IMR-90 (cell line): ENCODE measurements around the gene OR8H1. TPM values are rescaled to one million over a fixed set of nuclear protein-coding genes. Genes with fewer than 3 reads are reported as not detected.

Source experiments
- ATAC-seq: fragments of 200-7000 bp; cut with Tn5 transposase; 2 replicates; pipeline ENCODE4 v1.9.1; 2020; ENCODE audit warnings: low read depth, mild to moderate bottlenecking, moderate library complexity
- BruUV-seq: library from RNA; stranded (reverse); fragments of 400-500 nt; replicated peaks from 2 replicates; lab custom pipeline; 2021; lab: Mats Ljungman, UMichigan
- CTCF ChIA-PET: fragments of 300-600 bp; formaldehyde crosslinking; extraction: SDS; loops from one replicate; lab custom pipeline; 2021; ENCODE audit warnings: antibody characterized with exemption; lab: Yijun Ruan, JAX
- POLR2A ChIA-PET: fragments of 300-600 bp; sonication (Branson Sonifier 250); formaldehyde crosslinking; loops from one replicate; lab custom pipeline; 2022; ENCODE audit warnings: antibody characterized with exemption; ENCODE audit not compliant: unreplicated experiment; lab: Charles Lee
- DNase-seq: peaks from one replicate; pipeline ENCODE4 v3.0.0; 2013
- H2AFZ ChIP-seq: replicated peaks from 2 replicates; pipeline ENCODE3; 2013; ENCODE audit warnings: low read length, mild to moderate bottlenecking; ENCODE audit not compliant: poor library complexity
- H2AK5ac ChIP-seq: 2 replicates; pipeline ENCODE4 v1.6.1; 2013; ENCODE audit warnings: low read depth, low read length, inconsistent platforms
- H2AK9ac ChIP-seq: replicated peaks from 2 replicates; pipeline ENCODE3; 2013; ENCODE audit warnings: mild to moderate bottlenecking, low read depth, low read length, moderate library complexity; ENCODE audit not compliant: poor library complexity
- H2BK120ac ChIP-seq: 2 replicates; pipeline ENCODE4 v1.6.1; 2013; ENCODE audit warnings: low read depth, low read length, inconsistent platforms
- H2BK15ac ChIP-seq: 3 replicates; pipeline ENCODE4 v1.6.1; 2013; ENCODE audit warnings: low read depth, low read length, inconsistent platforms
- H2BK20ac ChIP-seq: 2 replicates; pipeline ENCODE4 v1.6.1; 2013; ENCODE audit warnings: low read depth, mild to moderate bottlenecking, inconsistent platforms, low read length, moderate library complexity
- H2BK5ac ChIP-seq: 2 replicates; pipeline ENCODE4 v1.6.1; 2013; ENCODE audit warnings: mild to moderate bottlenecking, low read depth, low read length, inconsistent platforms; ENCODE audit not compliant: poor library complexity, severe bottlenecking
- H3K14ac ChIP-seq: replicated peaks from 2 replicates; pipeline ENCODE4 v1.6.1; 2013; ENCODE audit warnings: low read depth, low read length, inconsistent platforms
- H3K18ac ChIP-seq: 2 replicates; pipeline ENCODE4 v1.6.1; 2013; ENCODE audit warnings: low read depth, low read length, control low read depth
- H3K23ac ChIP-seq: 2 replicates; pipeline ENCODE4 v1.6.1; 2013; ENCODE audit warnings: low read depth, low read length, inconsistent platforms
- H3K27ac ChIP-seq: 2 replicates; pipeline ENCODE4 v1.5.1; 2013; ENCODE audit warnings: mild to moderate bottlenecking, control low read depth, low read length; ENCODE audit not compliant: insufficient read depth
- H3K27me3 ChIP-seq: 2 replicates; pipeline ENCODE4 v1.6.1; 2013; ENCODE audit warnings: low read length; ENCODE audit not compliant: control insufficient read depth, insufficient read depth
- H3K36me3 ChIP-seq: 2 replicates; pipeline ENCODE4 v1.6.1; 2013; ENCODE audit warnings: low read length, mixed read lengths; ENCODE audit not compliant: control insufficient read depth, insufficient read depth
- H3K4ac ChIP-seq: 2 replicates; pipeline ENCODE4 v1.6.1; 2013; ENCODE audit warnings: low read depth, low read length, inconsistent platforms
- H3K4me1 ChIP-seq: 2 replicates; pipeline ENCODE4 v1.6.1; 2013; ENCODE audit warnings: low read length, mixed read lengths; ENCODE audit not compliant: control insufficient read depth, insufficient read depth
- H3K4me2 ChIP-seq: 2 replicates; pipeline ENCODE4 v1.6.1; 2013; ENCODE audit warnings: low read depth, mild to moderate bottlenecking, control low read depth, low read length, moderate library complexity
- H3K4me3 ChIP-seq: 2 replicates; pipeline ENCODE4 v1.5.1; 2013; ENCODE audit warnings: low read depth, mild to moderate bottlenecking, control low read depth, low read length, moderate library complexity; ENCODE audit not compliant: insufficient read depth
- H3K56ac ChIP-seq: 2 replicates; pipeline ENCODE4 v1.6.1; 2013; ENCODE audit warnings: low read length, inconsistent platforms; ENCODE audit not compliant: insufficient read depth; ENCODE audit errors: extremely low read depth
- H3K79me1 ChIP-seq, 2 experiments: 2 replicates each; pipeline ENCODE4 v1.6.1; 2013; ENCODE audit warnings: low read length in 2 of 2, inconsistent platforms in 1 of 2, low read depth in 1 of 2
- H3K9ac ChIP-seq: 2 replicates; pipeline ENCODE4 v1.6.1; 2013; ENCODE audit warnings: low read depth, low read length, control low read depth
- H3K9me1 ChIP-seq: 2 replicates; pipeline ENCODE4 v1.6.1; 2013; ENCODE audit warnings: low read length, inconsistent platforms; ENCODE audit not compliant: insufficient read depth
- H3K9me3 ChIP-seq: 2 replicates; pipeline ENCODE4 v1.6.1; 2013; ENCODE audit warnings: low read length; ENCODE audit not compliant: control insufficient read depth, insufficient read depth
- H4K20me1 ChIP-seq: 2 replicates; pipeline ENCODE4 v1.6.1; 2013; ENCODE audit warnings: low read length, inconsistent platforms; ENCODE audit not compliant: insufficient read depth
- H4K5ac ChIP-seq: 2 replicates; pipeline ENCODE4 v1.6.1; 2013; ENCODE audit warnings: mild to moderate bottlenecking, low read depth, low read length, control low read depth
- H4K8ac ChIP-seq, 2 experiments: 2 replicates each; pipeline ENCODE4 v1.6.1; 2013; ENCODE audit warnings: low read depth in 2 of 2, low read length in 2 of 2, control low read depth in 1 of 2, inconsistent platforms in 1 of 2
- H4K91ac ChIP-seq: 2 replicates; pipeline ENCODE4 v1.6.1; 2013; ENCODE audit warnings: low read depth, low read length, inconsistent platforms; ENCODE audit not compliant: insufficient read depth
- FOS ChIP-seq: fragments of 150-350 bp; IDR thresholded peaks from 2 replicates; pipeline ENCODE4 v1.6.1; 2016; ENCODE audit warnings: low read depth, low read length
- WGBS, 2 experiments: methylation state at CpG; one replicate each; pipeline versions ENCODE4 v1.1.5 to v1.1.7; 2013; ENCODE audit warnings: missing lambda C conversion rate in 2 of 2; ENCODE audit not compliant: insufficient read length in 1 of 2; ENCODE audit errors: extremely low coverage in 2 of 2; 5-methylcytosine and 5-hydroxymethylcytosine counted together
- dilution Hi-C: fragments of 300-500 bp; cut with HindIII; formaldehyde crosslinking; loops from one replicate; pipeline ENCODE4 v1.14.3; 2018; ENCODE audit warnings: low sequenced_read_pairs; ENCODE audit not compliant: unreplicated experiment
- in situ Hi-C: fragments of 300-500 bp; cut with MboI; formaldehyde crosslinking; loops from 3 replicates; pipeline ENCODE4 v1.14.3; 2019; ENCODE audit warnings: low sequenced_read_pairs, inconsistent platforms, mixed read lengths
- intact Hi-C: fragments of 100-400 bp; cut with micrococcal nuclease; formaldehyde crosslinking; loops from 2 replicates; pipeline ENCODE4 v1.10.0; 2022
- polyA plus RNA-seq, 3 experiments: library from polyadenylated mRNA; depleted of rRNA; stranded (reverse); fragments of >200 nt; gene quantifications; 2 replicates each; pipeline ENCODE4 v1.2.3, GENCODE V29; 2012; ENCODE audit warnings: low replicate concordance in 1 of 3
- total RNA-seq: library from RNA; depleted of rRNA; stranded (reverse); fragments of >200 nt; gene quantifications from 2 replicates; pipeline ENCODE4 v1.2.3, GENCODE V29; 2012
- TF ChIP-seq, protein P1 (sequence below): fragments of 150-350 bp; IDR thresholded peaks from 2 replicates; pipeline ENCODE4 v1.6.1; 2017; ENCODE audit warnings: mild to moderate bottlenecking, antibody characterized with exemption, low read length, low read depth

The OR8H1 gene
- total and polyA plus RNA-seq, 2 of the 4 experiments (the other 2 are of a cell fraction): not detected

DNA sequence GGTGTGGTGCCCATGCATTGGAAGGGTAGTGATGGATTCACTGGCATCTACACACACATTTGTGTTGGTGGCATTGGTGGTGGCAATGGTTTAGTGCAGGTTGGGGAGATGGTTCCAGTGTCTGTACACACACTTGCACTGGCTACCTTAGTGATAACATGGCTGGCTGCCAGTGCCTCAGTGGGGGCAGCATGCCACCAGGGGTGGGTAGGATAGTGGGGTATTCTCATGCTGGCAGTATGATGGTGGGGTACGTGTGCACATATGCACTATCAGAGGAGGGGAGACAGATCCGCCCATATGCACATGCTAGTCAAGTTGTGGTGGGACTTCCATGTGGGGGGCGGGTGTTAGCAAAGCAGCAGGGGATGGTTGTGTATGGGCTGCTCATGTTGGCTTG lies 15.8 kb upstream of the OR8H1 start:
- in situ Hi-C loops: no loop called here
- no peak overlapping the region for H3K23ac ChIP-seq
- intact Hi-C loops: no loop called here
- no peak overlapping the region for H3K27ac ChIP-seq
- no peaks in the 10 kb centered on the region for H4K20me1 ChIP-seq
- H2BK20ac ChIP-seq: no peak overlapping the region
- no peak overlapping the region for H4K91ac ChIP-seq
- H2BK5ac ChIP-seq: no peak overlapping the region
- H2AFZ ChIP-seq: no peak overlapping the region
- H3K9ac ChIP-seq: no peak overlapping the region
- no peak overlapping the region for H2AK9ac ChIP-seq
- H3K4me2 ChIP-seq: no peak overlapping the region
- no peak for DNase-seq
- H3K79me1 ChIP-seq: no peaks in the 10 kb centered on the region
- H3K4me3 ChIP-seq: no peak overlapping the region
- no peak overlapping the region for H2BK120ac ChIP-seq
- H3K56ac ChIP-seq: no peak overlapping the region
- no peak overlapping the region for H4K5ac ChIP-seq
- H2BK15ac ChIP-seq: no peak overlapping the region
- BruUV-seq: no TSS peak
- H3K4me1 ChIP-seq: no peaks in the 10 kb centered on the region
- dilution Hi-C loops: no loop called here
- no peak overlapping the region for H3K18ac ChIP-seq
- H3K9me1 ChIP-seq: no peaks in the 10 kb centered on the region
- no peak overlapping the region for H3K4ac ChIP-seq
- no peaks in the 10 kb centered on the region for H3K27me3 ChIP-seq
- H3K9me3 ChIP-seq: peaks cover 18% of the 10 kb centered on the region
- no peak overlapping the region for H2AK5ac ChIP-seq
- WGBS, 2 experiments: 13% methylated on average over 2 of the region's 3 CpGs; no CpG with 5 or more reads in 1 of the 2 experiments
- H3K36me3 ChIP-seq: no peaks in the 10 kb centered on the region
- no peak overlapping the region for H4K8ac ChIP-seq
- ATAC-seq: no peak
- TF ChIP-seq FOS: no peak
- TF ChIP-seq, protein P1, sequence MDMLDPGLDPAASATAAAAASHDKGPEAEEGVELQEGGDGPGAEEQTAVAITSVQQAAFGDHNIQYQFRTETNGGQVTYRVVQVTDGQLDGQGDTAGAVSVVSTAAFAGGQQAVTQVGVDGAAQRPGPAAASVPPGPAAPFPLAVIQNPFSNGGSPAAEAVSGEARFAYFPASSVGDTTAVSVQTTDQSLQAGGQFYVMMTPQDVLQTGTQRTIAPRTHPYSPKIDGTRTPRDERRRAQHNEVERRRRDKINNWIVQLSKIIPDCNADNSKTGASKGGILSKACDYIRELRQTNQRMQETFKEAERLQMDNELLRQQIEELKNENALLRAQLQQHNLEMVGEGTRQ: no peak
- ChIA-PET CTCF (no interaction called here), POLR2A (no interaction called here)
- H3K14ac ChIP-seq: no peak overlapping the region
